Measurements from ENCODE around the gene KRTAP2-1. TPM values are rescaled to one million over a fixed set of nuclear protein-coding genes. Genes with fewer than 3 reads are reported as not detected.
"Not testable (repeated sequence)": the region's sequence is repeated elsewhere in the genome, so short reads cannot be mapped to it uniquely, and the experiment has no call there.

Gene KRTAP2-1
- total RNA-seq, 2 experiments from 2014 or later = not detected

- H3K9me3 ChIP-seq (ENCODE audit: control insufficient read depth in 1 of 2, insufficient read depth in 1 of 2, low read length in 2 of 2) = peaks cover 0 to 2% of the 10 kb centered on the region in 2 experiments
- Mint-ChIP-seq H3K36me3 (ENCODE audit: low read depth) (no peaks in the 10 kb centered on the region), H3K4me1 (ENCODE audit: low read depth) (no peaks in the 10 kb centered on the region), H3K27me3 (peaks cover 4% of the 10 kb centered on the region), H3K27ac (no peak overlapping the region), H3K4me3 (no peak overlapping the region), H3K9me3 (no peaks in the 10 kb centered on the region)
- ChIA-PET POLR2A (no interaction called here), CTCF (interaction anchor here (0.6 kb wide), 1 partner anchor 266 kb away, joined by 3 read pairs; no protein-coding TSS in a partner anchor)
- no peak overlapping the region for H3K27ac ChIP-seq (ENCODE audit: low read depth in 1 of 2, low read length in 2 of 2)
- no peaks in the 10 kb centered on the region for H3K36me3 ChIP-seq (ENCODE audit: insufficient read depth, low read length)
- ATAC-seq (ENCODE audit: poor library complexity) = no peak
- no peak for DNase-seq
- intact Hi-C loops (cut with DNase I, micrococcal nuclease) = no loop called here
- no peaks in the 10 kb centered on the region for H3K4me1 ChIP-seq (ENCODE audit: insufficient read depth, low read length)
- H3K27me3 ChIP-seq (ENCODE audit: control insufficient read depth in 1 of 2, insufficient read depth in 2 of 2, low read length in 2 of 2) = no peaks in the 10 kb centered on the region
- no peak overlapping the region for H3K4me3 ChIP-seq (ENCODE audit: low read length)
- TF ChIP-seq, protein P1, sequence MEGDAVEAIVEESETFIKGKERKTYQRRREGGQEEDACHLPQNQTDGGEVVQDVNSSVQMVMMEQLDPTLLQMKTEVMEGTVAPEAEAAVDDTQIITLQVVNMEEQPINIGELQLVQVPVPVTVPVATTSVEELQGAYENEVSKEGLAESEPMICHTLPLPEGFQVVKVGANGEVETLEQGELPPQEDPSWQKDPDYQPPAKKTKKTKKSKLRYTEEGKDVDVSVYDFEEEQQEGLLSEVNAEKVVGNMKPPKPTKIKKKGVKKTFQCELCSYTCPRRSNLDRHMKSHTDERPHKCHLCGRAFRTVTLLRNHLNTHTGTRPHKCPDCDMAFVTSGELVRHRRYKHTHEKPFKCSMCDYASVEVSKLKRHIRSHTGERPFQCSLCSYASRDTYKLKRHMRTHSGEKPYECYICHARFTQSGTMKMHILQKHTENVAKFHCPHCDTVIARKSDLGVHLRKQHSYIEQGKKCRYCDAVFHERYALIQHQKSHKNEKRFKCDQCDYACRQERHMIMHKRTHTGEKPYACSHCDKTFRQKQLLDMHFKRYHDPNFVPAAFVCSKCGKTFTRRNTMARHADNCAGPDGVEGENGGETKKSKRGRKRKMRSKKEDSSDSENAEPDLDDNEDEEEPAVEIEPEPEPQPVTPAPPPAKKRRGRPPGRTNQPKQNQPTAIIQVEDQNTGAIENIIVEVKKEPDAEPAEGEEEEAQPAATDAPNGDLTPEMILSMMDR (IDR thresholded peaks at IDR 0.05) = no peak
Measured at GRCh38 chr17:41037853-41038350, 9.2 kb downstream of the KRTAP2-1 start.

DNA sequence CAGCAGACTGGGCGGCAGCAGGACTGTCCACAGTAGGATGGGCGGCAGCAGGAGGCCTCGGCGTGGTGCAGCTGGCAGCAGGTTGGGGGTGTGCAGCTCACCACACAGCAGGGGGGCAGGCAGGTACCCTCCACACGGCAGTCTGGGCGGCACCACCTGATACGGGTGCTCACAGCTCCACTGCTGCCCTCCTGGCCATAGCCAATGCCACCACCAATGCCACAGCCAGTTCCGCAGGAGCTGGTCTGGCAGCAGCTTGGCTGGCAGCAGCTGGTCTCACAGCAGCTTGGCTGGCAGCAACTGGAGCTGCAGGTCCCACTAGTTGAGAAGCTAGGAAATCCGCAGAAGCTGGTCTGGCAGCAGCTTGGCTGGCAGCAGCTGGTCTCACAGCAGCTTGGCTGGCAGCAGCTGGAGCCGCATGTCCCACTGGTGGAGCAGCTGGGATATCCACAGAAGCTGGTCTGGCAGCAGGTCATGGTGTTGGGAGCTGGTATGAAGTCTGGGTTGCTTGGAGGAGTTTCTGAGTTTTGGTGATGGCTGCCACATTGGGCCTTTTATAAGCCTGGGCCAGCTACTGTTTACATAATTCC, 12.7 kb downstream of the KRTAP2-1 start, which contains the start of gene KRTAP1-3:
KRTAP1-3 (minus strand) TSS at position 529 of the 590 bp plus-strand sequence; CDS start at position 476, 53 bp downstream.
- H3K4me3 Mint-ChIP-seq; H3K4me3 ChIP-seq (ENCODE audit: low read length); H3K27ac ChIP-seq (ENCODE audit: low read depth in 1 of 2, low read length in 2 of 2); H3K4me1 Mint-ChIP-seq (ENCODE audit: low read depth); H3K9me3 Mint-ChIP-seq; CTCF ChIA-PET; H3K27me3 ChIP-seq (ENCODE audit: control insufficient read depth in 1 of 2, insufficient read depth in 2 of 2, low read length in 2 of 2); H3K4me1 ChIP-seq (ENCODE audit: insufficient read depth, low read length); H3K27ac Mint-ChIP-seq; ATAC-seq (ENCODE audit: poor library complexity); DNase-seq; H3K9me3 ChIP-seq (ENCODE audit: control insufficient read depth in 1 of 2, insufficient read depth in 1 of 2, low read length in 2 of 2); H3K36me3 ChIP-seq (ENCODE audit: insufficient read depth, low read length); POLR2A ChIA-PET; H3K36me3 Mint-ChIP-seq (ENCODE audit: low read depth); intact Hi-C loops (cut with DNase I, micrococcal nuclease): not testable (repeated sequence)
- peaks cover 30% of the 10 kb centered on the region for H3K27me3 Mint-ChIP-seq

DNA sequence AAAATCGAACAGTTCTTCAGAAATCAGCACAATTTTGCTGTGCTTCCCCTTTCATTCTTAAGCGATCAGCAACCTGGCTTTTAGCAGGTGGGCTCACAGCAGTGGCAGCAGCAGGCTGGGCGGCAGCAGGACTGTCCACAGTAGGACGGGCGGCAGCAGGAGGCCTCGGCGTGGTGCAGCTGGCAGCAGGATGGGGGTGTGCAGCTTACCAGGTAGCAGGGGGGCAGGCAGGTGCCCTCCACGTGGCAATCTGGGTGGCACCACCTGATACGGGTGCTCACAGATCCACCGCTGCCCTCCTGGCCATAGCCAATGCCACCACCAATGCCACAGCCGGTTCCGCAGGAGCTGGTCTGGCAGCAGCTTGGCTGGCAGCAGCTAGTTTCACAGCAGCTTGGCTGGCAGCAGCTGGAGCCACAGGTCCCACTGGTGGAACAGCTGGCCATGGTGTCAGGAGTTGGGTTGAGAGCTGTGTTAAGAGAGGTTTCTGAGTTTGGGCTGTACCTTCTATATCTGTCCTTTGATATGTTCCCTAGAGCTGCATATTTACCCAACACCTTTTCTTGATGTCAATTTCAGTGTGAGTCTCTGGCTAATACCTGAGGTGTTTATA, 17.4 kb downstream of the KRTAP2-1 start, which contains the start of gene KRTAP1-4:
KRTAP1-4 (minus strand) TSS at position 563 of the 613 bp plus-strand sequence; CDS start at position 446, 117 bp downstream.
- ChIA-PET POLR2A (interaction anchor here (0.6 kb wide), 1 partner anchor 12 kb away, joined by 3 read pairs; no protein-coding TSS in a partner anchor), CTCF (no interaction called here)
- Mint-ChIP-seq H3K36me3 (ENCODE audit: low read depth) (no peaks in the 10 kb centered on the region), H3K4me3 (no peak within 1 kb of the TSS), H3K9me3 (no peaks in the 10 kb centered on the region), H3K27me3 (peaks cover 51% of the 10 kb centered on the region), H3K27ac (no peak within 1 kb of the TSS), H3K4me1 (ENCODE audit: low read depth) (no peaks in the 10 kb centered on the region)
- Histone ChIP-seq H3K4me1 (ENCODE audit: insufficient read depth, low read length) (no peaks in the 10 kb centered on the region), H3K27me3 (ENCODE audit: control insufficient read depth in 1 of 2, insufficient read depth in 2 of 2, low read length in 2 of 2) (peaks cover 2 to 4% of the 10 kb centered on the region in 2 experiments), H3K36me3 (ENCODE audit: insufficient read depth, low read length) (no peaks in the 10 kb centered on the region), H3K27ac (ENCODE audit: low read depth in 1 of 2, low read length in 2 of 2) (no peak within 1 kb of the TSS), H3K4me3 (ENCODE audit: low read length) (no peak within 1 kb of the TSS), H3K9me3 (ENCODE audit: control insufficient read depth in 1 of 2, insufficient read depth in 1 of 2, low read length in 2 of 2) (no peaks in the 10 kb centered on the region)
- ATAC-seq (ENCODE audit: poor library complexity) (no peak), DNase-seq (no peak)
- TF ChIP-seq, protein P1 (IDR thresholded peaks at IDR 0.05) = no peak
- intact Hi-C loops (cut with DNase I, micrococcal nuclease) = no loop called here
